ENCODE measurements around the gene EXT2. TPM values are rescaled to one million over a fixed set of nuclear protein-coding genes. Genes with fewer than 3 reads are reported as not detected.

The EXT2 gene
- total RNA-seq, 1 experiment from 2014 or later: 42.8 TPM

DNA sequence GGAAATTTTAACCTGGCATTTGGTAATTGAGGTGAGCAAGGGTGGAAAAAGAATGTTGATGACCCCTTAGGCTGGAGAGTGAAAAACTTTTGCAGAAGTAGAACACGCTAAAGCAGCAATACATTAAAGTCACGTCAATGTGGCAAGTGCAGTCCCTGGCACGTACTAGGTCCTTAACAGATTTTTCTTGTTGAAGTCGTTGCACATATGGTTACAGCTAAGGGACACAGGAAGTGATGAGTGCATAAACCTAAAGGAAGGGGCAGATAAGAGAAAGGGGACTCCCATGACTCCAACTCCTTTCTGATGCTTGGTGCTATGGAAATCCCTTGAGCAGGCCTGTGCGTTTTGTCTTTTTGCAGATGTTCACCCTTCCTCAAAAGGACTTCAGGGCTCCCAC is 28.2 kb upstream of the EXT2 start:
- H3K9me2 ChIP-seq (ENCODE audit: insufficient read depth): no peaks in the 10 kb centered on the region
- H3K79me2 ChIP-seq (ENCODE audit: insufficient read depth, low read length): no peaks in the 10 kb centered on the region
- H2AFZ ChIP-seq (ENCODE audit: low read depth, low read length, poor library complexity, severe bottlenecking): no peak overlapping the region
- H3K4me1 ChIP-seq (ENCODE audit: control insufficient read depth in 1 of 2, insufficient read depth in 2 of 2, low read length in 2 of 2): peaks cover 11 to 19% of the 10 kb centered on the region in 2 experiments
- intact Hi-C loops (cut with micrococcal nuclease): no loop called here
- no peaks in the 10 kb centered on the region for H3K36me3 ChIP-seq (ENCODE audit: control insufficient read depth in 1 of 2, insufficient read depth in 2 of 2, low read length in 2 of 2)
- CTCF ChIA-PET: interaction anchor here (1.1 to 1.5 kb wide), 2 partner anchors 11 to 178 kb away, joined by 3 read pairs; no protein-coding TSS in a partner anchor
- peak overlapping the region; percentile 60 to 72; a peak in 3 of 4 replicates for H3K4me3 ChIP-seq (replicated peaks in 1 of 2; ENCODE audit: low read depth in 1 of 2, low read length in 2 of 2)
- POLR2A ChIA-PET: interaction anchor here (0.9 kb wide), 1 partner anchor 26 kb away, joined by 3 read pairs; no protein-coding TSS in a partner anchor
- RAD21 ChIA-PET (ENCODE audit: low non-redundant PET in 1 of 2, low total read pairs in 2 of 2, uncharacterized antibody in 2 of 2, unreplicated experiment in 2 of 2): no interaction called here
- H3K27me3 ChIP-seq (ENCODE audit: insufficient read depth, low read length): no peaks in the 10 kb centered on the region
- no TSS peak for BruUV-seq (replicated peaks)
- TF ChIP-seq ELF1 (IDR thresholded peaks at IDR 0.05; ENCODE audit: borderline replicate concordance, low read depth) (no peak), EZH2phosphoT487 (IDR thresholded peaks at IDR 0.05; ENCODE audit: borderline replicate concordance) (no peak), CEBPB (IDR thresholded peaks at IDR 0.05; ENCODE audit: low read depth) (no peak), YY1 (IDR thresholded peaks at IDR 0.05; ENCODE audit: extremely low read depth, insufficient replicate concordance, low read depth, low read length) (no peak), ZNF274 (IDR thresholded peaks at IDR 0.05; ENCODE audit: low read depth, low read length) (no peak), POLR2A (IDR thresholded peaks at IDR 0.05; ENCODE audit: borderline replicate concordance, extremely low read depth, insufficient read depth, insufficient read length) (no peak), SIN3A (IDR thresholded peaks at IDR 0.05; ENCODE audit: low read depth) (no peak), RAD21 (IDR thresholded peaks at IDR 0.05; ENCODE audit: low read depth) (no peak), EZH2 (IDR thresholded peaks at IDR 0.05) (no peak), POLR2AphosphoS5 (IDR thresholded peaks at IDR 0.05; ENCODE audit: low read depth, low read length) (no peak), FOSL1 (IDR thresholded peaks at IDR 0.05; ENCODE audit: low read depth) (no peak), CBX3 (IDR thresholded peaks at IDR 0.05; ENCODE audit: low read depth) (no peak), SRF (IDR thresholded peaks at IDR 0.05; ENCODE audit: low read depth) (no peak)
- TF ChIP-seq, protein P1, sequence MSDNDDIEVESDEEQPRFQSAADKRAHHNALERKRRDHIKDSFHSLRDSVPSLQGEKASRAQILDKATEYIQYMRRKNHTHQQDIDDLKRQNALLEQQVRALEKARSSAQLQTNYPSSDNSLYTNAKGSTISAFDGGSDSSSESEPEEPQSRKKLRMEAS (IDR thresholded peaks at IDR 0.05): no peak
- TF ChIP-seq, protein P2, sequence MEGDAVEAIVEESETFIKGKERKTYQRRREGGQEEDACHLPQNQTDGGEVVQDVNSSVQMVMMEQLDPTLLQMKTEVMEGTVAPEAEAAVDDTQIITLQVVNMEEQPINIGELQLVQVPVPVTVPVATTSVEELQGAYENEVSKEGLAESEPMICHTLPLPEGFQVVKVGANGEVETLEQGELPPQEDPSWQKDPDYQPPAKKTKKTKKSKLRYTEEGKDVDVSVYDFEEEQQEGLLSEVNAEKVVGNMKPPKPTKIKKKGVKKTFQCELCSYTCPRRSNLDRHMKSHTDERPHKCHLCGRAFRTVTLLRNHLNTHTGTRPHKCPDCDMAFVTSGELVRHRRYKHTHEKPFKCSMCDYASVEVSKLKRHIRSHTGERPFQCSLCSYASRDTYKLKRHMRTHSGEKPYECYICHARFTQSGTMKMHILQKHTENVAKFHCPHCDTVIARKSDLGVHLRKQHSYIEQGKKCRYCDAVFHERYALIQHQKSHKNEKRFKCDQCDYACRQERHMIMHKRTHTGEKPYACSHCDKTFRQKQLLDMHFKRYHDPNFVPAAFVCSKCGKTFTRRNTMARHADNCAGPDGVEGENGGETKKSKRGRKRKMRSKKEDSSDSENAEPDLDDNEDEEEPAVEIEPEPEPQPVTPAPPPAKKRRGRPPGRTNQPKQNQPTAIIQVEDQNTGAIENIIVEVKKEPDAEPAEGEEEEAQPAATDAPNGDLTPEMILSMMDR (IDR thresholded peaks at IDR 0.05 in 2 of 3, conservative IDR thresholded peaks at IDR 0.05 in 1 of 3; ENCODE audit: borderline replicate concordance in 1 of 3, insufficient read depth in 1 of 3, low read depth in 2 of 3, low read length in 2 of 3): no peak
- TF ChIP-seq, protein P3, sequence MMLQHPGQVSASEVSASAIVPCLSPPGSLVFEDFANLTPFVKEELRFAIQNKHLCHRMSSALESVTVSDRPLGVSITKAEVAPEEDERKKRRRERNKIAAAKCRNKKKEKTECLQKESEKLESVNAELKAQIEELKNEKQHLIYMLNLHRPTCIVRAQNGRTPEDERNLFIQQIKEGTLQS (IDR thresholded peaks at IDR 0.05): no peak
- TF ChIP-seq, protein P4, sequence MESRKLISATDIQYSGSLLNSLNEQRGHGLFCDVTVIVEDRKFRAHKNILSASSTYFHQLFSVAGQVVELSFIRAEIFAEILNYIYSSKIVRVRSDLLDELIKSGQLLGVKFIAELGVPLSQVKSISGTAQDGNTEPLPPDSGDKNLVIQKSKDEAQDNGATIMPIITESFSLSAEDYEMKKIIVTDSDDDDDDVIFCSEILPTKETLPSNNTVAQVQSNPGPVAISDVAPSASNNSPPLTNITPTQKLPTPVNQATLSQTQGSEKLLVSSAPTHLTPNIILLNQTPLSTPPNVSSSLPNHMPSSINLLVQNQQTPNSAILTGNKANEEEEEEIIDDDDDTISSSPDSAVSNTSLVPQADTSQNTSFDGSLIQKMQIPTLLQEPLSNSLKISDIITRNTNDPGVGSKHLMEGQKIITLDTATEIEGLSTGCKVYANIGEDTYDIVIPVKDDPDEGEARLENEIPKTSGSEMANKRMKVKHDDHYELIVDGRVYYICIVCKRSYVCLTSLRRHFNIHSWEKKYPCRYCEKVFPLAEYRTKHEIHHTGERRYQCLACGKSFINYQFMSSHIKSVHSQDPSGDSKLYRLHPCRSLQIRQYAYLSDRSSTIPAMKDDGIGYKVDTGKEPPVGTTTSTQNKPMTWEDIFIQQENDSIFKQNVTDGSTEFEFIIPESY (IDR thresholded peaks at IDR 0.05; ENCODE audit: extremely low read depth, insufficient replicate concordance, low read length): no peak
- no peaks in the 10 kb centered on the region for H4K20me1 ChIP-seq (ENCODE audit: insufficient read depth)
- no peak for ATAC-seq
- DNase-seq (ENCODE audit: low read depth, low spot score): no peak
- peak overlapping the region; percentile 78 for H3K27ac ChIP-seq (ENCODE audit: low read depth, low read length)
- no peaks in the 10 kb centered on the region for H3K9me3 ChIP-seq (ENCODE audit: control insufficient read depth in 1 of 2, insufficient read depth in 1 of 2, low read depth in 1 of 2, low read length in 2 of 2)
- H3K9ac ChIP-seq (ENCODE audit: low read length): no peak overlapping the region
- peak overlapping the region; percentile 91 for H3K4me2 ChIP-seq (ENCODE audit: low read length)
